ENCODE data around the gene RERE. TPM values are rescaled to one million over a fixed set of nuclear protein-coding genes. Genes with fewer than 3 reads are reported as not detected.

Gene RERE
- total RNA-seq, 1 experiment from 2014 or later = 73.4 TPM

GRCh38 chr1:8797216-8797615 lies 20.2 kb downstream of the RERE start:
- no peaks in the 10 kb centered on the region for H4K20me1 ChIP-seq (ENCODE audit: insufficient read depth)
- H3K9me3 ChIP-seq (ENCODE audit: insufficient read depth, low read depth) = no peaks in the 10 kb centered on the region
- H3K4me3 ChIP-seq = no peak overlapping the region
- H3K36me3 ChIP-seq (ENCODE audit: low read depth) = no peaks in the 10 kb centered on the region
- ChIA-PET POLR2A (ENCODE audit: unreplicated experiment) (no interaction called here), CTCF (no interaction called here)
- no peak for DNase-seq
- H3K4me2 ChIP-seq = no peak overlapping the region
- no peaks in the 10 kb centered on the region; the same call in 1 of the 2 replicates for H3F3A ChIP-seq (ENCODE audit: insufficient read depth, low read depth)
- intact Hi-C loops (cut with micrococcal nuclease; ENCODE audit: unreplicated experiment) = no loop called here
- no peaks in the 10 kb centered on the region; the same call in 1 of the 2 replicates for H3K4me1 ChIP-seq (replicated peaks; ENCODE audit: insufficient read depth)
- H2AFZ ChIP-seq = no peak overlapping the region
- no TSS peak for BruUV-seq (replicated peaks)
- H3K27ac ChIP-seq = no peak overlapping the region
- no peaks in the 10 kb centered on the region for H3K27me3 ChIP-seq (ENCODE audit: insufficient read depth, low read depth)
- no peaks in the 10 kb centered on the region for H3K9me2 ChIP-seq (ENCODE audit: insufficient read depth)
- TF ChIP-seq CTCF (conservative IDR thresholded peaks at IDR 0.05) = no peak
- TF ChIP-seq EZH2 (IDR thresholded peaks at IDR 0.05; ENCODE audit: low read depth) = no peak
- no peaks in the 10 kb centered on the region for H3K79me2 ChIP-seq (ENCODE audit: low read depth)

GRCh38 chr1:8796812-8797211 lies 20.6 kb downstream of the RERE start:
- TF ChIP-seq CTCF (conservative IDR thresholded peaks at IDR 0.05) (no peak), EZH2 (IDR thresholded peaks at IDR 0.05; ENCODE audit: low read depth) (no peak)
- POLR2A ChIA-PET (ENCODE audit: unreplicated experiment) = no interaction called here

GRCh38 chr1:8794605-8795004 lies 22.8 kb downstream of the RERE start:
- ChIA-PET CTCF (interaction anchor here (0.6 kb wide), 1 partner anchor 112 kb away, joined by 5 read pairs; no protein-coding TSS in a partner anchor), POLR2A (ENCODE audit: unreplicated experiment) (no interaction called here)
- no peaks in the 10 kb centered on the region for H3K9me2 ChIP-seq (ENCODE audit: insufficient read depth)
- H3K4me3 ChIP-seq = no peak overlapping the region
- no peak overlapping the region for H3K4me2 ChIP-seq
- no peaks in the 10 kb centered on the region for H3K36me3 ChIP-seq (ENCODE audit: low read depth)
- TF ChIP-seq CTCF (conservative IDR thresholded peaks at IDR 0.05) (no peak), EZH2 (IDR thresholded peaks at IDR 0.05; ENCODE audit: low read depth) (no peak)
- H4K20me1 ChIP-seq (ENCODE audit: insufficient read depth) = no peaks in the 10 kb centered on the region
- no peaks in the 10 kb centered on the region; the same call in 1 of the 2 replicates for H3F3A ChIP-seq (ENCODE audit: insufficient read depth, low read depth)
- intact Hi-C loops (cut with micrococcal nuclease; ENCODE audit: unreplicated experiment) = no loop called here
- no peaks in the 10 kb centered on the region for H3K79me2 ChIP-seq (ENCODE audit: low read depth)
- H2AFZ ChIP-seq = no peak overlapping the region
- H3K9me3 ChIP-seq (ENCODE audit: insufficient read depth, low read depth) = no peaks in the 10 kb centered on the region
- H3K4me1 ChIP-seq (replicated peaks; ENCODE audit: insufficient read depth) = peaks cover 5% of the 10 kb centered on the region
- H3K27me3 ChIP-seq (ENCODE audit: insufficient read depth, low read depth) = no peaks in the 10 kb centered on the region
- DNase-seq = no peak
- BruUV-seq (replicated peaks) = no TSS peak
- no peak overlapping the region for H3K27ac ChIP-seq

More at GRCh38 chr1:8796812-8797211, 20.6 kb downstream of the RERE start:
- no peaks in the 10 kb centered on the region for H3K36me3 ChIP-seq (ENCODE audit: low read depth)
- H4K20me1 ChIP-seq (ENCODE audit: insufficient read depth) = no peaks in the 10 kb centered on the region
- no peak overlapping the region for H3K27ac ChIP-seq
- H3K4me1 ChIP-seq (replicated peaks; ENCODE audit: insufficient read depth) = no peaks in the 10 kb centered on the region; the same call in 1 of the 2 replicates
- no peaks in the 10 kb centered on the region for H3K27me3 ChIP-seq (ENCODE audit: insufficient read depth, low read depth)
- no peaks in the 10 kb centered on the region for H3K9me2 ChIP-seq (ENCODE audit: insufficient read depth)
- H3K4me2 ChIP-seq = no peak overlapping the region
- H3K9me3 ChIP-seq (ENCODE audit: insufficient read depth, low read depth) = no peaks in the 10 kb centered on the region
- no peaks in the 10 kb centered on the region for H3K79me2 ChIP-seq (ENCODE audit: low read depth)
- H3F3A ChIP-seq (ENCODE audit: insufficient read depth, low read depth) = no peaks in the 10 kb centered on the region; the same call in 1 of the 2 replicates
- no peak overlapping the region for H3K4me3 ChIP-seq
- intact Hi-C loops (cut with micrococcal nuclease; ENCODE audit: unreplicated experiment) = no loop called here
- CTCF ChIA-PET = no interaction called here
- no TSS peak for BruUV-seq (replicated peaks)
- DNase-seq = no peak
- no peak overlapping the region for H2AFZ ChIP-seq

Data from PC-9 (cell line).